PC-3 (cell line): ENCODE measurements around the gene LRSAM1. TPM values are rescaled to one million over a fixed set of nuclear protein-coding genes. Genes with fewer than 3 reads are reported as not detected.

Experiments
- ATAC-seq: fragments of 200-7000 bp; cut with Tn5 transposase; 2 replicates; pipeline ENCODE4 v1.9.1; 2020; ENCODE audit warnings: mild to moderate bottlenecking, moderate library complexity
- BruUV-seq: library from RNA; stranded (reverse); fragments of 400-500 nt; replicated peaks from 2 replicates; lab custom pipeline; 2021; lab: Mats Ljungman, UMichigan
- CTCF ChIA-PET: fragments of 300-600 bp; sonication (Branson Sonifier 250); formaldehyde crosslinking; loops from one replicate; lab custom pipeline; 2022; ENCODE audit warnings: antibody characterized with exemption; lab: Charles Lee
- POLR2A ChIA-PET: fragments of 300-600 bp; sonication (Branson Sonifier 250); formaldehyde crosslinking; loops from one replicate; lab custom pipeline; 2022; ENCODE audit warnings: antibody characterized with exemption; ENCODE audit not compliant: unreplicated experiment; lab: Charles Lee
- DNase-seq: peaks from one replicate; pipeline ENCODE4 v3.0.0-alpha.2; 2015
- H2AFZ ChIP-seq: fragments of 300-600 bp; sonication (generic); 2 replicates; pipeline ENCODE4 v1.6.0; 2016; ENCODE audit warnings: antibody characterized with exemption, low read length
- H3F3A ChIP-seq: fragments of 300-600 bp; sonication (generic); one replicate; pipeline ENCODE4 v1.6.0; 2017; ENCODE audit warnings: antibody characterized with exemption, low read length, control low read depth, mild to moderate bottlenecking; ENCODE audit not compliant: unreplicated experiment
- H3K27ac ChIP-seq: fragments of 300-600 bp; sonication (generic); 2 replicates; pipeline ENCODE4 v1.5.1; 2016; ENCODE audit warnings: mild to moderate bottlenecking, low read length
- H3K27me3 ChIP-seq: fragments of 300-600 bp; sonication (generic); 2 replicates; pipeline ENCODE4 v1.6.1; 2016; ENCODE audit warnings: low read length, mixed read lengths
- H3K36me3 ChIP-seq: fragments of 300-600 bp; sonication (generic); 2 replicates; pipeline ENCODE4 v1.6.1; 2016; ENCODE audit warnings: low read depth, mixed run types, low read length, mixed read lengths
- H3K4me1 ChIP-seq: fragments of 300-600 bp; sonication (generic); 2 replicates; pipeline ENCODE4 v1.5.1; 2016; ENCODE audit warnings: low read length; ENCODE audit not compliant: insufficient read depth
- H3K4me2 ChIP-seq: fragments of 300-600 bp; sonication (generic); 2 replicates; pipeline ENCODE4 v1.6.0; 2016; ENCODE audit warnings: low read length
- H3K4me3 ChIP-seq: fragments of 300-600 bp; sonication (generic); 2 replicates; pipeline ENCODE4 v1.5.1; 2016; ENCODE audit warnings: mild to moderate bottlenecking, low read length, mixed read lengths
- H3K79me2 ChIP-seq: fragments of 300-600 bp; sonication (generic); 2 replicates; pipeline ENCODE4 v1.6.1; 2017; ENCODE audit warnings: low read length, mixed read lengths
- H3K9ac ChIP-seq: fragments of 300-600 bp; sonication (generic); 2 replicates; pipeline ENCODE4 v1.6.0; 2016; ENCODE audit warnings: mild to moderate bottlenecking, low read length
- H3K9me2 ChIP-seq: fragments of 300-600 bp; sonication (generic); replicated peaks from 2 replicates; pipeline ENCODE4 v1.6.1; 2016; ENCODE audit warnings: mixed run types, low read length, mixed read lengths
- H3K9me3 ChIP-seq: fragments of 300-600 bp; sonication (generic); 2 replicates; pipeline ENCODE4 v1.6.1; 2016; ENCODE audit warnings: low read length, mixed read lengths
- H4K20me1 ChIP-seq: fragments of 300-600 bp; sonication (generic); 2 replicates; pipeline ENCODE4 v1.6.1; 2016; ENCODE audit warnings: low read length, mixed read lengths
- EZH2 ChIP-seq: fragments of 300-600 bp; sonication (generic); IDR thresholded peaks from one replicate; pipeline ENCODE4 v1.6.1; 2017; ENCODE audit warnings: antibody characterized with exemption, mild to moderate bottlenecking, low read length; ENCODE audit not compliant: unreplicated experiment
- EZH2phosphoT487 ChIP-seq: fragments of 300-600 bp; sonication (generic); IDR thresholded peaks from 2 replicates; pipeline ENCODE4 v1.6.1; 2018; ENCODE audit warnings: mild to moderate bottlenecking, antibody characterized with exemption, low read length, borderline replicate concordance
- intact Hi-C: fragments of 100-400 bp; cut with micrococcal nuclease; formaldehyde crosslinking; loops from 2 replicates; pipeline ENCODE4 v1.9.0; 2023
- total RNA-seq: library from RNA; depleted of rRNA; stranded (reverse); fragments of >200 nt; gene quantifications from 2 replicates; pipeline ENCODE4 v1.2.3, GENCODE V29; 2014
- TF ChIP-seq, protein P1 (sequence below): fragments of 300-600 bp; sonication (generic); conservative IDR thresholded peaks from 2 replicates; pipeline ENCODE4 v1.5.1; 2017; ENCODE audit warnings: antibody characterized with exemption, low read depth, mild to moderate bottlenecking, low read length

The LRSAM1 gene
- total RNA-seq, 1 experiment from 2014 or later: 9.6 TPM

DNA sequence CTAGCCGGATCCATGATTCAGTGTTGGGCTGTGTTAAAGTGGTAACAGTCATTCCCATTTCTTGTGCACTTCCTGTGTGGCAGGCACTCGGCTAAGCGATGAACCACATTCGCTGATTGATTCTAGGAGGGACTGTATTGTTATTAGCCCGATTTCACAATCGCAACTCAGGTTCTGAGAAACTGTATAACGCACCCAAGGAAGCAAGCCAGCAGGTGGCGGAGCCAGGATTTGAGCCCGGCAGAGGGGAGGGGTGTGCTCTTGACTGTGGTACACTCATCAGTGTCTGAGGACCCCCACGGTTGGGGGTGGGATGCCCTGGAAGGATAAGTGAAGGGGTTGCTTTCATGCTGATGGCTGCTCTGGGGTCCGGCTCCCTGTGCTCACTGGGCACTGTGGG lies 34.7 kb downstream of the LRSAM1 start:
- CTCF ChIA-PET: no interaction called here
- H3K79me2 ChIP-seq: no peaks in the 10 kb centered on the region
- H3K4me2 ChIP-seq: no peak overlapping the region
- H2AFZ ChIP-seq: no peak overlapping the region
- no peaks in the 10 kb centered on the region for H3K27me3 ChIP-seq
- no peaks in the 10 kb centered on the region for H3F3A ChIP-seq
- no peaks in the 10 kb centered on the region for H3K36me3 ChIP-seq
- H3K9ac ChIP-seq: no peak overlapping the region
- ATAC-seq (no peak), DNase-seq (no peak)
- no peaks in the 10 kb centered on the region for H4K20me1 ChIP-seq
- no peaks in the 10 kb centered on the region for H3K9me2 ChIP-seq
- no peaks in the 10 kb centered on the region for H3K4me1 ChIP-seq
- H3K4me3 ChIP-seq: no peak overlapping the region
- POLR2A ChIA-PET: no interaction called here
- H3K27ac ChIP-seq: no peak overlapping the region
- no TSS peak for BruUV-seq
- intact Hi-C loops: no loop called here
- no peaks in the 10 kb centered on the region for H3K9me3 ChIP-seq
- TF ChIP-seq, protein P1, sequence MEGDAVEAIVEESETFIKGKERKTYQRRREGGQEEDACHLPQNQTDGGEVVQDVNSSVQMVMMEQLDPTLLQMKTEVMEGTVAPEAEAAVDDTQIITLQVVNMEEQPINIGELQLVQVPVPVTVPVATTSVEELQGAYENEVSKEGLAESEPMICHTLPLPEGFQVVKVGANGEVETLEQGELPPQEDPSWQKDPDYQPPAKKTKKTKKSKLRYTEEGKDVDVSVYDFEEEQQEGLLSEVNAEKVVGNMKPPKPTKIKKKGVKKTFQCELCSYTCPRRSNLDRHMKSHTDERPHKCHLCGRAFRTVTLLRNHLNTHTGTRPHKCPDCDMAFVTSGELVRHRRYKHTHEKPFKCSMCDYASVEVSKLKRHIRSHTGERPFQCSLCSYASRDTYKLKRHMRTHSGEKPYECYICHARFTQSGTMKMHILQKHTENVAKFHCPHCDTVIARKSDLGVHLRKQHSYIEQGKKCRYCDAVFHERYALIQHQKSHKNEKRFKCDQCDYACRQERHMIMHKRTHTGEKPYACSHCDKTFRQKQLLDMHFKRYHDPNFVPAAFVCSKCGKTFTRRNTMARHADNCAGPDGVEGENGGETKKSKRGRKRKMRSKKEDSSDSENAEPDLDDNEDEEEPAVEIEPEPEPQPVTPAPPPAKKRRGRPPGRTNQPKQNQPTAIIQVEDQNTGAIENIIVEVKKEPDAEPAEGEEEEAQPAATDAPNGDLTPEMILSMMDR: no peak
- no peak for TF ChIP-seq EZH2phosphoT487
- no peak for TF ChIP-seq EZH2

GRCh38 chr9:127488946-127489345 lies 37.6 kb downstream of the LRSAM1 start:
- Histone ChIP-seq H2AFZ (no peak overlapping the region), H3K36me3 (no peaks in the 10 kb centered on the region), H3K79me2 (no peaks in the 10 kb centered on the region), H3K4me2 (no peak overlapping the region), H3K9me2 (no peaks in the 10 kb centered on the region), H3K27me3 (no peaks in the 10 kb centered on the region), H3F3A (no peaks in the 10 kb centered on the region), H3K27ac (no peak overlapping the region), H4K20me1 (no peaks in the 10 kb centered on the region), H3K9ac (no peak overlapping the region), H3K9me3 (no peaks in the 10 kb centered on the region), H3K4me3 (no peak overlapping the region), H3K4me1 (no peaks in the 10 kb centered on the region)
- intact Hi-C loops: no loop called here
- ChIA-PET CTCF (no interaction called here), POLR2A (no interaction called here)
- ATAC-seq (no peak), DNase-seq (no peak)
- no TSS peak for BruUV-seq
- TF ChIP-seq, protein P1: no peak
- no peak for TF ChIP-seq EZH2
- TF ChIP-seq EZH2phosphoT487: no peak

DNA sequence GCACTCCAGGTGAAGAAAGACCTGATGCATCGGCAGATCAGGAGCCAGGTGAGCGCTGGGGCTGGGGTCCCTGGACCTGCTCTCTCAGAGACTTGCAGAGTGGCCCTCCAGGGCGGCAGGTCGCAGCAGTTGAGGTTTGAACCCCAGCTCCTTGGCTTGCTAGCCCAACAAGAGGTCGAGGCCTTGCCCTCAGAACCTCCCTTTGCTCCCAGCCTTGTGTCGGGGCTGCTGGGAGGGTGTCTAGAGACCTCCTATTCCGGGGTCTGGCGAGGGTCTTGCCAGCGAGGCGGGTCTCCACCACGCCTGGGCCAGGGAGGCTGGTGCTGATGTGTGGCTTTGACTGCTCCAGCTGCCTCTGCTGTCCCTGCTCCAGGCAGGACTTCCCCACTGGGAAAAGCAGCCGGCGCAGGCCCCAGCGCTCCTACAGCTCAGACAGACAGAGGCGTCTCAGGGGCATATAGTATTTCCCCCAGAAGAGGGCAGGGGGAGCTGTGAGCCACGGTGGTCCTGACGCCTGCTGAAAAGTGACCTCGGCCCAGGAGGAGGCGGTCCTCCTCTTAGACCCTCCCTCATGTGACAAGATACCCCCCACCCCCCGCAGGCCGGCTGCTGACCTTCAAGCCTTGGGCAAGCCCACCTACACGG lies 38.3 kb downstream of the LRSAM1 start:
- Histone ChIP-seq H3K4me1 (no peaks in the 10 kb centered on the region), H3K36me3 (no peaks in the 10 kb centered on the region), H3K27me3 (no peaks in the 10 kb centered on the region), H3K27ac (no peak overlapping the region), H3K9me3 (no peaks in the 10 kb centered on the region), H4K20me1 (no peaks in the 10 kb centered on the region), H3F3A (no peaks in the 10 kb centered on the region), H3K9ac (no peak overlapping the region), H3K9me2 (no peaks in the 10 kb centered on the region), H3K79me2 (no peaks in the 10 kb centered on the region), H3K4me3 (no peak overlapping the region), H3K4me2 (no peak overlapping the region), H2AFZ (no peak overlapping the region)
- TF ChIP-seq, protein P1: no peak
- no peak for DNase-seq
- ChIA-PET CTCF (no interaction called here), POLR2A (no interaction called here)
- intact Hi-C loops: no loop called here
- no peak for ATAC-seq
- BruUV-seq: no TSS peak
